ENCODE measurements around the gene EPHB1. TPM values are rescaled to one million over a fixed set of nuclear protein-coding genes. Genes with fewer than 3 reads are reported as not detected.

Gene EPHB1
- total RNA-seq, 1 donor from 2014 or later: 1.8 TPM

DNA sequence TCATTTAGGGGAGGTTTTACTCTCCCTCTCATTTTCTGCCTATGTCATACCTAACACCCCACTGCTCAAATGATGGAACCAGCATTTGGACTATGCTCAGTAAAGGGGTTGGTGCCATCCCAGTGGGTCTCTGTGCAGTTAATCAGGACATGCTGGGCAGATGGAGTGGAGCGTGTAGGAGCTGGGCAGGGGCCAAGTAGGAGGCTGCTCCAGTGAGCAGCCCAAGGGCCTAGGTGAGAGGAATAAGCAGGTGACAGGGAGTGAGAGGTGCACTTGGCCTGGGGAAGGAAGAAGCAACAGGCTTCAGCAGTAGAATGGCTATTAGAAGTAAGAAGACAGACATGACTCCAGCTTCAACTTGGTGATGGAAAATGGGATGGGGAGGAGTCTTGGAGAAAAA, 72.2 kb downstream of the EPHB1 start:
- Mint-ChIP-seq H3K27ac (no peak overlapping the region), H3K36me3 (ENCODE audit: insufficient read depth) (no peaks in the 10 kb centered on the region), H3K4me3 (ENCODE audit: low read depth) (no peak overlapping the region), H3K27me3 (peaks cover 13% of the 10 kb centered on the region), H3K9me3 (ENCODE audit: low read depth) (no peaks in the 10 kb centered on the region), H3K4me1 (ENCODE audit: low read depth) (peaks cover 4% of the 10 kb centered on the region)
- TF ChIP-seq, protein P1, sequence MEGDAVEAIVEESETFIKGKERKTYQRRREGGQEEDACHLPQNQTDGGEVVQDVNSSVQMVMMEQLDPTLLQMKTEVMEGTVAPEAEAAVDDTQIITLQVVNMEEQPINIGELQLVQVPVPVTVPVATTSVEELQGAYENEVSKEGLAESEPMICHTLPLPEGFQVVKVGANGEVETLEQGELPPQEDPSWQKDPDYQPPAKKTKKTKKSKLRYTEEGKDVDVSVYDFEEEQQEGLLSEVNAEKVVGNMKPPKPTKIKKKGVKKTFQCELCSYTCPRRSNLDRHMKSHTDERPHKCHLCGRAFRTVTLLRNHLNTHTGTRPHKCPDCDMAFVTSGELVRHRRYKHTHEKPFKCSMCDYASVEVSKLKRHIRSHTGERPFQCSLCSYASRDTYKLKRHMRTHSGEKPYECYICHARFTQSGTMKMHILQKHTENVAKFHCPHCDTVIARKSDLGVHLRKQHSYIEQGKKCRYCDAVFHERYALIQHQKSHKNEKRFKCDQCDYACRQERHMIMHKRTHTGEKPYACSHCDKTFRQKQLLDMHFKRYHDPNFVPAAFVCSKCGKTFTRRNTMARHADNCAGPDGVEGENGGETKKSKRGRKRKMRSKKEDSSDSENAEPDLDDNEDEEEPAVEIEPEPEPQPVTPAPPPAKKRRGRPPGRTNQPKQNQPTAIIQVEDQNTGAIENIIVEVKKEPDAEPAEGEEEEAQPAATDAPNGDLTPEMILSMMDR (IDR thresholded peaks at IDR 0.05; ENCODE audit: unreplicated experiment): no peak
- DNase-seq (ENCODE audit: low spot score, unreplicated experiment): no peak

- TF ChIP-seq, protein P1 (IDR thresholded peaks at IDR 0.05; ENCODE audit: unreplicated experiment): no peak
- Mint-ChIP-seq H3K36me3 (ENCODE audit: insufficient read depth) (no peaks in the 10 kb centered on the region), H3K27me3 (peaks cover 13% of the 10 kb centered on the region), H3K27ac (no peak overlapping the region), H3K9me3 (ENCODE audit: low read depth) (no peaks in the 10 kb centered on the region), H3K4me1 (ENCODE audit: low read depth) (peaks cover 4% of the 10 kb centered on the region), H3K4me3 (ENCODE audit: low read depth) (no peak overlapping the region)
- no peak for DNase-seq (ENCODE audit: low spot score, unreplicated experiment)
Measured at GRCh38 chr3:134869153-134869726, 74.2 kb downstream of the EPHB1 start.

DNA sequence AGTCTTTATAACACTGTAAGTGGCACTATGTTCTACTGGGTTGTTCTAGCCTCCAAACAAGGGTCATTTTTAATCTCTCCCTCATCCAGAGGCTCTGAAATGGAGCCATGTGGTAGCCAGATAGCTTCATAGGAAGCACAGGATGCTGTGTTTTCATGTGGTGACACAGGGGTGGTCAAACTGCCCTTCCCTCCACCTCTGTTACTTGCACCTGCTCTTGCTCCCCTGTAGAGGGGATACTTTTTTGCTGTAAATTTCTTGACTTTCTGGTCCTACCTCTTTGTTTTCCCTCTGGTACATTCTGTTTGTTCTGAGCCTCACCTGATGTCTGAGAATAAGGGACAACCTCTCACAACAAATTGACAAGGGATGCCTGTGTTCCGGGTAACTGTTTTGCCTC, 76.8 kb downstream of the EPHB1 start:
- H3K4me3 Mint-ChIP-seq (ENCODE audit: low read depth): no peak overlapping the region
- peaks cover 12% of the 10 kb centered on the region for H3K27me3 Mint-ChIP-seq
- H3K4me1 Mint-ChIP-seq (ENCODE audit: low read depth): peaks cover 4% of the 10 kb centered on the region
- TF ChIP-seq, protein P1 (IDR thresholded peaks at IDR 0.05; ENCODE audit: unreplicated experiment): no peak
- H3K36me3 Mint-ChIP-seq (ENCODE audit: insufficient read depth): no peaks in the 10 kb centered on the region
- H3K9me3 Mint-ChIP-seq (ENCODE audit: low read depth): no peaks in the 10 kb centered on the region
- DNase-seq (ENCODE audit: low spot score, unreplicated experiment): no peak
- no peak overlapping the region for H3K27ac Mint-ChIP-seq

DNA sequence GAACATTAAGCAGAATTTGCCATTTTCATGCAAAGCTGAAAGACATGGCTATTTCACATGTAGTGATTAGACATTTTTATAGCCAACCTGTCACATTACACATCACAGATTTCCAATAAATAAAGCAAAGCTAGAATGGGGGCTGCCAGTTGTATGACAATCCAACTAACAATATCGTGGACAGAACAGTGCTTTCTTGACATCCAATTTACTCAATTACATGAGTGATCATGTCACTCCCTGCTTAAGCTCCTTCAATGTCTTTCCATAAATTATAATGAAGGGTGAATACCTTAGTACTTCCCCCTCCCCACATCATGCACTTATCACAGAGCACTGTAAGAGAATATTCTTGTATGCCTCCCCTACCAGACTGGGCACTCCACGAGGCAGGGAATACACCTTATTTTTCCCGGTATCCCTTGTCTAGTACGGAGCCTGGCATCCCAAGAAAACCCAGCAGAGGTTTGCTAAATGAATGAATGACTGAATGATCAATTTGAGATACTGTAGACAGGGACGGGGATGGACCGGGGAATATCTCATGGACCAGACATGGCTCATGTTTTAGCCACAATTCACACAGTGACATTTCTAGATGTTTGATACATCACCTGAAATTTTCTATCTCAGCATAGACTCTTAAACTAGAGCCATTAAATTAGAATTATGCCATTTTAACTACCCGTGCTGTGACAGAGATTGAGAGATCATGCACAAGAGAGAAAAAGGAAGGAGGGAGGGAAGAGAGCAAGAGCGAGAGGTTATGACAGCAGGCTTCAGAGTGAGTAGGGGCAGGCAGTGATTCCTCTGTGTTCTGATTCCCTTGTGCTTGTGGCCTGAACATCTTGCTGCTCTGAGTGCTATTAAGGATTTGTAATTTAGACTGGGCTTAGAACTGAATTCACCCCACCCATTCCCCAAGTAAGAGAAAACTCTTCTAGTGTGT, 77.7 kb downstream of the EPHB1 start:
- Mint-ChIP-seq H3K4me3 (ENCODE audit: low read depth) (no peak overlapping the region), H3K4me1 (ENCODE audit: low read depth) (peaks cover 4% of the 10 kb centered on the region), H3K36me3 (ENCODE audit: insufficient read depth) (no peaks in the 10 kb centered on the region), H3K27ac (no peak overlapping the region), H3K27me3 (peaks cover 12% of the 10 kb centered on the region), H3K9me3 (ENCODE audit: low read depth) (no peaks in the 10 kb centered on the region)
- DNase-seq (ENCODE audit: low spot score, unreplicated experiment): no peak
- TF ChIP-seq, protein P1 (IDR thresholded peaks at IDR 0.05; ENCODE audit: unreplicated experiment): no peak

GRCh38 chr3:134873789-134874188, 78.7 kb downstream of the EPHB1 start:
- DNase-seq (ENCODE audit: low spot score, unreplicated experiment): no peak
- Mint-ChIP-seq H3K27ac (no peak overlapping the region), H3K27me3 (peaks cover 12% of the 10 kb centered on the region), H3K9me3 (ENCODE audit: low read depth) (no peaks in the 10 kb centered on the region), H3K4me3 (ENCODE audit: low read depth) (no peak overlapping the region), H3K4me1 (ENCODE audit: low read depth) (peaks cover 4% of the 10 kb centered on the region), H3K36me3 (ENCODE audit: insufficient read depth) (no peaks in the 10 kb centered on the region)
- TF ChIP-seq, protein P1 (IDR thresholded peaks at IDR 0.05; ENCODE audit: unreplicated experiment): no peak
